Skeletal muscle tissue (tissue), 4 donors: ENCODE measurements around the gene ODF2L. TPM values are rescaled to one million over a fixed set of nuclear protein-coding genes. Genes with fewer than 3 reads are reported as not detected.

Source experiments
- H3K27ac ChIP-seq: one replicate; pipeline ENCODE4 v1.7.0; 2013; ENCODE audit warnings: mild to moderate bottlenecking, low read depth, low read length, inconsistent platforms
- H3K27me3 ChIP-seq, 3 donors: one replicate each; pipeline ENCODE4 v1.7.0; 2013; ENCODE audit warnings: low read length in 3 of 3; ENCODE audit not compliant: control insufficient read depth in 3 of 3, insufficient read depth in 3 of 3
- H3K36me3 ChIP-seq, 3 donors: one replicate each; pipeline ENCODE4 v1.7.0; 2013; ENCODE audit warnings: low read length in 3 of 3; ENCODE audit not compliant: control insufficient read depth in 3 of 3, insufficient read depth in 3 of 3
- H3K4me1 ChIP-seq, 3 donors: one replicate each; pipeline ENCODE4 v1.7.0; 2013; ENCODE audit warnings: low read length in 3 of 3, mild to moderate bottlenecking in 3 of 3; ENCODE audit not compliant: control insufficient read depth in 3 of 3, insufficient read depth in 3 of 3
- H3K4me3 ChIP-seq, 3 donors: one replicate each; pipeline ENCODE4 v1.7.0; 2013; ENCODE audit warnings: low read length in 3 of 3
- H3K9ac ChIP-seq, 3 donors: one replicate each; pipeline ENCODE4 v1.7.0; 2013; ENCODE audit warnings: low read length in 3 of 3, mild to moderate bottlenecking in 3 of 3, moderate library complexity in 2 of 3, low read depth in 1 of 3
- H3K9me3 ChIP-seq, 3 donors: one replicate each; pipeline ENCODE4 v1.7.0; 2013; ENCODE audit warnings: low read length in 3 of 3; ENCODE audit not compliant: control insufficient read depth in 3 of 3
- total RNA-seq: library from RNA; depleted of rRNA; stranded (reverse); fragments of >200 nt; gene quantifications from one replicate; pipeline ENCODE4 v1.2.3, GENCODE V29; 2014
- donor health status: Osteomylitis.

Gene ODF2L
- total RNA-seq: 18.3 TPM

GRCh38 chr1:86395751-86396497 is at the start of gene ODF2L:
ODF2L (minus strand) TSS chr1:86396323; CDS start chr1:86387027, 9,296 bp downstream.
- H3K27ac ChIP-seq: peak within 1 kb of the TSS; percentile 79
- peak within 1 kb of the TSS; percentile 84 to 86 (median 84) for H3K9ac ChIP-seq
- peak within 1 kb of the TSS; percentile 91 to 97 (median 94) for H3K4me3 ChIP-seq
- no peaks in the 10 kb centered on the region for H3K36me3 ChIP-seq
- H3K27me3 ChIP-seq: no peaks in the 10 kb centered on the region
- no peaks in the 10 kb centered on the region for H3K9me3 ChIP-seq
- peaks cover 9 to 15% (median 9%) of the 10 kb centered on the region in 3 donors for H3K4me1 ChIP-seq

- no peak overlapping the region for H3K9ac ChIP-seq
- no peaks in the 10 kb centered on the region for H3K36me3 ChIP-seq
- H3K4me3 ChIP-seq: no peak overlapping the region
- H3K27me3 ChIP-seq: no peaks in the 10 kb centered on the region
- no peak overlapping the region for H3K27ac ChIP-seq
- no peaks in the 10 kb centered on the region for H3K9me3 ChIP-seq
- no peaks in the 10 kb centered on the region for H3K4me1 ChIP-seq
Observed at GRCh38 chr1:86445919-86446318, 49.8 kb upstream of the ODF2L start.

GRCh38 chr1:86441997-86442396 is 45.9 kb upstream of the ODF2L start:
- no peaks in the 10 kb centered on the region for H3K36me3 ChIP-seq
- no peaks in the 10 kb centered on the region for H3K27me3 ChIP-seq
- no peaks in the 10 kb centered on the region for H3K9me3 ChIP-seq
- no peak overlapping the region for H3K27ac ChIP-seq
- no peak overlapping the region for H3K9ac ChIP-seq
- no peaks in the 10 kb centered on the region for H3K4me1 ChIP-seq
- H3K4me3 ChIP-seq: no peak overlapping the region

GRCh38 chr1:86441581-86441980 is 45.5 kb upstream of the ODF2L start:
- Histone ChIP-seq H3K27ac (no peak overlapping the region), H3K36me3 (no peaks in the 10 kb centered on the region), H3K4me1 (no peaks in the 10 kb centered on the region), H3K27me3 (no peaks in the 10 kb centered on the region), H3K4me3 (no peak overlapping the region), H3K9ac (no peak overlapping the region), H3K9me3 (no peaks in the 10 kb centered on the region)

- no peaks in the 10 kb centered on the region for H3K9me3 ChIP-seq
- no peaks in the 10 kb centered on the region for H3K4me1 ChIP-seq
- H3K4me3 ChIP-seq: no peak overlapping the region
- H3K27me3 ChIP-seq: no peaks in the 10 kb centered on the region
- no peak overlapping the region for H3K27ac ChIP-seq
- H3K36me3 ChIP-seq: no peaks in the 10 kb centered on the region
- H3K9ac ChIP-seq: no peak overlapping the region
Observed at GRCh38 chr1:86436041-86436440, 39.9 kb upstream of the ODF2L start.

GRCh38 chr1:86435327-86435726 is 39.2 kb upstream of the ODF2L start:
- Histone ChIP-seq H3K4me3 (no peak overlapping the region), H3K27me3 (no peaks in the 10 kb centered on the region), H3K36me3 (no peaks in the 10 kb centered on the region), H3K9ac (no peak overlapping the region), H3K27ac (no peak overlapping the region), H3K4me1 (no peaks in the 10 kb centered on the region), H3K9me3 (no peaks in the 10 kb centered on the region)

- Histone ChIP-seq H3K36me3 (no peaks in the 10 kb centered on the region), H3K27me3 (no peaks in the 10 kb centered on the region), H3K9ac (no peak overlapping the region), H3K4me1 (no peaks in the 10 kb centered on the region), H3K9me3 (no peaks in the 10 kb centered on the region), H3K27ac (no peak overlapping the region), H3K4me3 (no peak overlapping the region)
Observed at GRCh38 chr1:86434059-86434458, 37.9 kb upstream of the ODF2L start.

GRCh38 chr1:86430376-86430775 is 34.3 kb upstream of the ODF2L start:
- Histone ChIP-seq H3K36me3 (no peaks in the 10 kb centered on the region), H3K27me3 (no peaks in the 10 kb centered on the region), H3K4me3 (no peak overlapping the region), H3K9ac (no peak overlapping the region), H3K4me1 (no peaks in the 10 kb centered on the region), H3K9me3 (no peaks in the 10 kb centered on the region), H3K27ac (peak overlapping the region; percentile 57)

GRCh38 chr1:86429835-86430234 is 33.7 kb upstream of the ODF2L start:
- H3K36me3 ChIP-seq: no peaks in the 10 kb centered on the region
- H3K4me1 ChIP-seq: no peaks in the 10 kb centered on the region
- H3K9ac ChIP-seq: no peak overlapping the region
- peak overlapping the region; percentile 57 for H3K27ac ChIP-seq
- H3K27me3 ChIP-seq: no peaks in the 10 kb centered on the region
- no peaks in the 10 kb centered on the region for H3K9me3 ChIP-seq
- no peak overlapping the region for H3K4me3 ChIP-seq

GRCh38 chr1:86429122-86429725 is 33.1 kb upstream of the ODF2L start:
- H3K36me3 ChIP-seq: no peaks in the 10 kb centered on the region
- no peak overlapping the region for H3K27ac ChIP-seq
- no peaks in the 10 kb centered on the region for H3K9me3 ChIP-seq
- no peak overlapping the region for H3K4me3 ChIP-seq
- no peaks in the 10 kb centered on the region for H3K27me3 ChIP-seq
- H3K4me1 ChIP-seq: peaks cover 0 to under 1% (median 0%) of the 10 kb centered on the region in 3 donors
- no peak overlapping the region for H3K9ac ChIP-seq
